GM21723 (cell line): Measurements from ENCODE around the gene SBK1.

Experiments
- ATAC-seq: cut with Tn5 transposase; IDR thresholded peaks from one replicate; pipeline ENCODE4 v1.9.1; 2021; ENCODE audit warnings: mild to moderate bottlenecking, moderate library complexity; ENCODE audit not compliant: unreplicated experiment

Gene SBK1

GRCh38 chr16:28304214-28304613 lies 11.9 kb downstream of the SBK1 start:
- no peak for ATAC-seq

DNA sequence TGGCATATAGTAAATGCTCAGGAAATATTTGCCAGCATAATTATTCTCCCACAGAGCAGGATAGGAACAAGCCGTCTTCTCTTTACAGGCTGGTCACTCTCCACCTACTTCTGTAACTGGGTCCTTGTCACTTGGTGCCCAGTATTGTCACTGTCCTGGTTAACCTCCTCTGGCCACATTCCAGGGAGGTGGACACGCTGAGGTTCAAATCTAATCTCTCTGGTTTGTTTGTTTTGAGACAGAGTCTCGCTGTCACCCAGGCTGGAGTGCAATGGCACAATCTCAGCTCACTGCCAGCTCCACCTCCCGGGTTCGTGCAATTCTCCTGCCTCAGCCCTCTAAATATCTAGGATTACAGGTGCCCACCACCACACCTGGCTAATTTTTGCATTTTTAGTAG lies 15.6 kb downstream of the SBK1 start:
- ATAC-seq: no peak

DNA sequence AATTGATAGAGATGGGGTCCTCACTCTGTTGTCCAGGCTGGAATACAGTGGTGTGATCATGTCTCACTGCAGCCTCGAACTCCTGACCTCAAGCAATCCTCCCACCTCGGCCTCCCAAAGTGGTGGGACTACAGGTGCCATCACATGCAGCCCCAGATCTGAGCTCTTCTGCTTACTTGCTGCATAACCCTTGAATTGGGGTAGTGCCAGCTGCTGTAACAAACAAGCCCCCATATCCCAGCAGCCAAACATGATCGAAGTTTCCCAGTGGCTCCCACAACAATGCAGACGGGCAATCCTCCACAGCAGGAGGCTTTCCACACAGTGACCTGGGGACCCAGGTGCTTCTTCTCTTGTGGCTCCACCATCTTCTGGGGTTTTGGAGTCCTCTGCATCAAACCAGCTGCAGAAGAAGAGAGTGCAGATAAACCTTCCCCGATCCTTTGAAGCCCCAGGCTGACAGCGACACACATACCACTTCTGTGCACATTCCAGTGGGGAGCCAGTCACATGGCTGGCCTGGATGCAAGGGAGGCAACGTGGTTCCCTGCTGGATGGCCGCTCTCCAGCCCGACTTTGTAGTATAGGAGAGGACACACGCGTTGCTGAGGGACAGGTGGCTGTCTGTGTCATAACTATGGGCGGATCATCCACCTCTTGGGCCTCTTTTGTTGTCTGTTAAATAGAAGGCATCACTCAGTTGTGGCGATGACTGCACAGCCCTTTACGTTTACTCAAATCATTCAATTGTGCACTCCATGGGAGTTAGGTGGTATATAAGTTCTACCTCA lies 16.7 kb downstream of the SBK1 start:
- ATAC-seq: no peak

DNA sequence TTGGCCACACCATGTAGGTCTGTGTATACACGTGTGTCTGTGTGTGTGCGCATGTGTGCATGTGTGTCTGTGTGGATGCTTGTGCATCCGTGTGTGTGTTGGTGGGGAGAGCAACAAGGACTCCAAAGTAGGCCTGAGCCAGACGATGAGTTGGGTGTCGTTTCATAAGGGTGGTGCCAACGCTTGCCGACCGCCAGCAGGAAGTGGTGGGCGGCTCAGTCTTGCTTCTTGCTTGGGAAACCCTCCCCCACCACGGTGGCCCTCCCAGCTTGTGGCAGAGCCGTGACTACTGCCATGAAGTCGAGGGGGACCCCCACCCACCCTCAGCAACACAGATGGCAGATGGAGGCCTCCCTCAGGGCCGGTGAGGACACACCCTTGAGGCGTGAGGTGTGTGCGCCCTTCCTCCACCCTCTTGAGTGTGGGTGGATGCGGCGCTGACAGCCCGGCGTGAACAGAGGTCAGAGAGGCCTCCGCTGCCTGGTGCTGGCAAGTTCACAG lies 17.5 kb downstream of the SBK1 start:
- no peak for ATAC-seq

GRCh38 chr16:28310796-28311195 lies 18.5 kb downstream of the SBK1 start:
- no peak for ATAC-seq

GRCh38 chr16:28311413-28311812 lies 19.1 kb downstream of the SBK1 start:
- no peak for ATAC-seq

- ATAC-seq: no peak
Measured at GRCh38 chr16:28311913-28312312, 19.6 kb downstream of the SBK1 start.

DNA sequence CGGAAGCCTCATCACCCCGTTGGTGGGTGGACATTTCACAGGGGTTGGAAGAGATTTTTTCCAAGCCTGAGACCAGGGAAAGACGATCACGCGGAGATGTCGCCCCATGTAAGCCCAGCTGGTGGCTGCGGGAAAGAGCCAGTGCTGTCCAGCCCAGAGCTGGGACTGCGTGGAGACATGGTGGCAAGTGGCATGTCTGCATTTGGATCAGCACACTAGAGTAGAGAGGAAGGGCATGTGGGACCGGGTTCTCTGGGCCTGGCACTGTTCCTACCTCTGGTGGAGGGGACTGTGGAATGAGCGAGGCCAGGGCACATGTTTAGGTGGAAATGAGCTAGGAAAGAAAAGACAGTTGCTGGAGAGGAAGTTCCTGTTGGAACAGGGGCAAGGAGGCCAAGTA lies 20.0 kb downstream of the SBK1 start:
- no peak for ATAC-seq

DNA sequence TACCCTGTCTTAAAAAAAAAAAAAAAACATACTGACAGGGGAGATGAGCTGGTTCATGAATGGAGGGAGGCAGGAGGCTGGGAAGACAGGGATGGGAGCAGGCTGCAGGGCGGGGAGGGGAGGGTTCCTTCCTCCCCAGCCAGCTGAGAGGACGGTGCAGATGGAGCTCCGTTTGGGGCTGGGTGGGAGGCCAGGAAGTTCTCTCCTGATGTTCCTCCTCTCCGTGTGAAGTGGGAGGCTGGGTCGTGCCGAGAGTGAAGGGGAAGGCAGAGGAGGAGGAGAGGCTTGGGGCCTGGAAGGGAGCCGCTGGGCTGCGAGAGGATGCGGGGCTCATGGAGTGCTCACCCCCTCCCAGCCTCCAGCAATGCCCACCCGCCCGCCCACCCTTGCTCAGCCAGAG lies 21.3 kb downstream of the SBK1 start:
- no peak for ATAC-seq

DNA sequence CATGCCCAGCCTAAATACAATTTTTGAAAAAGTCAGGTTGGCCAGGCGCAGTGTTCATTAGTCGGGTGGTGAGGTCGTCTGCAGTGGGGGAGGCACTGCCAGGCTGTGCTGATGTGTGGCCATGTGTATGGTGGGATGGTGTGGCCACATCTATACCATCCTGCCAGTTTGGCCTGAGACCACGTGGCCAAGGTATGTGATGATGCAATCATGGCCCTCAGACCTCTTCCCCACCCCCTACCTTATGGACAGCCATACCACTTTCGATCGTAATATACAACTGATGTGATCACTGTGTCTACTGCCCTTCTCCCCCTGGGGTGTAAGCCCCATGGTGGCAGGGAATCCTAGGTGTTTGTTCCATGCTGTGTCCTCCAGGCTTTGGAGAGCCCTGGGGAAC lies 23.7 kb downstream of the SBK1 start:
- ATAC-seq: no peak

GRCh38 chr16:28317040-28317880 lies 24.9 kb downstream of the SBK1 start:
- no peak for ATAC-seq

- no peak for ATAC-seq
Measured at GRCh38 chr16:28318042-28318744, 25.9 kb downstream of the SBK1 start.

DNA sequence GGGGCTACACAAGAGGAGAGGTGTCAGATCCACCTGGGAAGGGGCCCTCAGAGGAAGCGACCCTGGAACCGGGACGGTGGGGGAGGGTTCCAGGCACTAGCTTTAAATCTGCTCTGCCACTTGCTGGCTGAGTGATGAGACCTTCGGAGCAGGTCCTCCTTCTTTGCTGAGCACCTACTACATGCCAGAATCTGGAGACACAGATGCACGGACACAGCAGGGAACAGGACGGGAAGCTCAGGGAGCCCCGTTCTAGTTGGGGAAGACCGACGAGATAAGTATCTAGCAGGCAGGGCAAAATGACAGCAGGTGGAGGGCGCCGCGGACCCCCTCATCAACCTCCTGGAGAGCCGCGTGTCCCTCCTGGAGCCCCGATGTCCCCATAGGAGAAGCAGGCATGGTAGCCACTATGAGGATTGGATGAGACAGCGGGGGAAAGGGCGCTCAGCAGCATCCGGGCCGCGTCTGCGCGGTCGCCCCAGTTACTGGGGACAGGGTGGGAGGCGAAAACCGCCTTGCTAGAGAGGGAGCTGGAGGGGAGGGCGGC lies 27.2 kb downstream of the SBK1 start:
- no peak for ATAC-seq

- ATAC-seq: no peak
Measured at GRCh38 chr16:28320023-28320561, 27.8 kb downstream of the SBK1 start.

GRCh38 chr16:28320741-28321140 lies 28.4 kb downstream of the SBK1 start:
- ATAC-seq: no peak

GRCh38 chr16:28321700-28322411 lies 29.5 kb downstream of the SBK1 start:
- no peak for ATAC-seq

- ATAC-seq: no peak
Measured at GRCh38 chr16:28324235-28324886, 32.0 kb downstream of the SBK1 start.

- ATAC-seq: no peak
Measured at GRCh38 chr16:28324887-28325279, 32.6 kb downstream of the SBK1 start.

DNA sequence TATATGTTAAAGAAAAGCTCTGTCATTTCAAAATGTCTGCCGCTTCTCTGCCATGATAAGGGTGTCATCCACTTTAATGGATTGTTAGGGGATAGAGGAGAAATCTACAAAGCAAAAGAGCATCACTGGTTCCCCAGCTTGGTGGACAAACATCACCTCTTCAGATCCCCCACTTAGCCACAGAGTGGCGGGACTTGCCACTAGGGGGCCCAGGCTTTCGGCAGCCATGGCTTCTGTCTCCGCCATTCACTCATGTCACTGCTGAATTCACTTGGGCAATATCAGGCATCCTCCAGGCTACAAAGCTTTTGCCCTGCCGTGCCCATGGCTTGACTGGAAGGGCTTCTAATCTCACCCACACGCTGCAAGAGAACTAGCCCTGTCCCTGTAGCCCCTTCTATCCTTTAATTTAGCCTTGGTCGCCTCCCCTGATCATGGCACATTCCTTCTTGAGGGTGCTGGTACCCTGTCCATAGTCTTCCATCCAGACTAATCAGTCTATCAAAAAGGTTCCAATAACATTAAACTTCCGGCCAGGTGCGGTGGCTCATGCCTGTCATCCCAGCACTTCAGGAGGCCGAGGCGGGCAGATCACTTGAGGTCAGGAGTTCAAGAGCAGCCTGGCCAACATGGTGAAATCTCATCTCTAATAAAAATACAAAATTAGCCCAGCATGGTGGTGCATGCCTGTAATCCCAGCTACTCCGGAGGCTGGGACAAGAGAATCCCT lies 34.7 kb downstream of the SBK1 start:
- no peak for ATAC-seq
